Panc1 (cell line): ENCODE data around the gene C22orf15. TPM values are rescaled to one million over a fixed set of nuclear protein-coding genes. Genes with fewer than 3 reads are reported as not detected.
A peak's percentile ranks its signal among the peaks of the same experiment; 100 is the strongest.

Source experiments
- ATAC-seq: fragments of 200-7000 bp; cut with Tn5 transposase; 2 replicates; pipeline ENCODE4 v1.9.1; 2020; ENCODE audit warnings: mild to moderate bottlenecking, moderate library complexity
- Bru-seq: library from RNA; stranded (reverse); fragments of 400-500 nt; gene quantifications from one replicate; lab custom pipeline; 2021; lab: Mats Ljungman, UMichigan
- BruChase-seq, 2 experiments: library from RNA; stranded (reverse); fragments of 400-500 nt; gene quantifications; one replicate each; lab custom pipeline; 2021; lab: Mats Ljungman, UMichigan
- BruUV-seq: library from RNA; stranded (reverse); fragments of 400-500 nt; replicated peaks from 2 replicates; lab custom pipeline; 2021; lab: Mats Ljungman, UMichigan
- CTCF ChIA-PET: fragments of 300-600 bp; sonication (Branson Sonifier 250); formaldehyde crosslinking; loops from one replicate; lab custom pipeline; 2022; ENCODE audit warnings: antibody characterized with exemption; lab: Charles Lee
- POLR2A ChIA-PET: fragments of 300-600 bp; sonication (Branson Sonifier 250); formaldehyde crosslinking; loops from one replicate; lab custom pipeline; 2022; ENCODE audit warnings: antibody characterized with exemption; lab: Charles Lee
- DNase-seq: peaks from one replicate; pipeline ENCODE4 v3.0.0-alpha.2; 2010; ENCODE audit warnings: low read depth, low spot score
- H3K27ac ChIP-seq: 2 replicates; pipeline ENCODE4 v1.5.1; 2011; ENCODE audit warnings: mild to moderate bottlenecking, low read length, inconsistent platforms
- H3K27me3 ChIP-seq: fragments of 200-500 bp; sonication (Bioruptor generic); 2 replicates; pipeline ENCODE4 v1.6.0; 2014; ENCODE audit warnings: low read length, inconsistent platforms; ENCODE audit not compliant: control insufficient read depth, insufficient read depth
- H3K36me3 ChIP-seq: fragments of 200-500 bp; sonication (Bioruptor generic); 2 replicates; pipeline ENCODE4 v1.5.1; 2014; ENCODE audit warnings: inconsistent platforms, mild to moderate bottlenecking, low read length, moderate library complexity; ENCODE audit not compliant: control insufficient read depth, insufficient read depth
- H3K4me1 ChIP-seq: 2 replicates; pipeline ENCODE4 v1.5.1; 2011; ENCODE audit warnings: inconsistent platforms, mild to moderate bottlenecking, low read length, moderate library complexity; ENCODE audit not compliant: control insufficient read depth, insufficient read depth
- H3K4me3 ChIP-seq, 2 experiments: 2 replicates each; pipeline ENCODE4 v1.5.1; 2011 to 2012; ENCODE audit warnings: low read depth in 2 of 2, low read length in 2 of 2, mild to moderate bottlenecking in 2 of 2, inconsistent platforms in 1 of 2, moderate library complexity in 1 of 2
- H3K9me3 ChIP-seq: fragments of 200-500 bp; sonication (Bioruptor generic); 2 replicates; pipeline ENCODE4 v1.5.1; 2014; ENCODE audit warnings: low read depth, mild to moderate bottlenecking, inconsistent platforms, low read length, moderate library complexity; ENCODE audit not compliant: control insufficient read depth, insufficient read depth
- POLR2AphosphoS5 ChIP-seq: IDR thresholded peaks from 2 replicates; pipeline ENCODE4 v1.6.1; 2012; ENCODE audit warnings: mild to moderate bottlenecking, low read depth, low read length, moderate library complexity
- SIN3A ChIP-seq: IDR thresholded peaks from 2 replicates; pipeline ENCODE4 v1.6.1; 2012; ENCODE audit warnings: low read depth, mild to moderate bottlenecking, low read length, moderate library complexity, borderline replicate concordance; ENCODE audit not compliant: insufficient read depth
- TCF7L2 ChIP-seq: IDR thresholded peaks from 2 replicates; pipeline ENCODE4 v1.6.1; 2011; ENCODE audit warnings: mild to moderate bottlenecking, low read depth, low read length, inconsistent platforms
- in situ Hi-C: cut with HindIII; loops from 2 replicates; pipeline ENCODE4 v1.10.0; 2016; ENCODE audit warnings: low sequenced_read_pairs, low pct_unique_long_range_greater_than_20kb
- intact Hi-C: fragments of 100-400 bp; cut with micrococcal nuclease; formaldehyde crosslinking; loops from one replicate; pipeline ENCODE4 v1.10.0; 2022; ENCODE audit not compliant: unreplicated experiment
- long read RNA-seq: library from polyadenylated mRNA; unstranded; transcript quantifications from one replicate; pipeline ENCODE4 v2.0.0, GENCODE V29; 2021; ENCODE audit not compliant: unreplicated experiment
- polyA plus RNA-seq: library from polyadenylated mRNA; unstranded; fragments of >200 nt; gene quantifications from one replicate; pipeline ENCODE4 v1.2.1, GENCODE V29; 2012; ENCODE audit warnings: missing spikeins; ENCODE audit not compliant: insufficient read length
- total RNA-seq: library from RNA; stranded (reverse); gene quantifications from one replicate; pipeline ENCODE4 v1.2.1, GENCODE V29; 2021; ENCODE audit not compliant: unreplicated experiment
- TF ChIP-seq, protein P1 (sequence below), 2 experiments: IDR thresholded peaks; 2 replicates each; pipeline ENCODE4 v1.6.1; 2011 to 2012; ENCODE audit warnings: low read depth in 2 of 2, control low read depth in 1 of 2, low read length in 1 of 2, mild to moderate bottlenecking in 1 of 2, moderate library complexity in 1 of 2; ENCODE audit not compliant: insufficient read depth in 1 of 2
- TF ChIP-seq, protein P2 (sequence below): fragments of 450-650 bp; IDR thresholded peaks from 2 replicates; pipeline ENCODE4 v1.5.1; 2017; ENCODE audit warnings: mild to moderate bottlenecking

Gene C22orf15, protein sequence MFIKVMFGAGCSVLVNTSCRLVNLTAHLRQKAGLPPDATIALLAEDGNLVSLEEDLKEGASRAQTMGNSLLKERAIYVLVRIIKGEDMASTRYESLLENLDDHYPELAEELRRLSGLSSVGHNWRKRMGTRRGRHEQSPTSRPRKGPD
- total RNA-seq (not detected), Bru-seq, nascent RNA (not detected), BruChase-seq, experiment 1, labeled RNA remaining after a 2-hour chase (not detected), BruChase-seq, experiment 2, labeled RNA remaining after a 6-hour chase (not detected)
- not detected for polyA plus RNA-seq
- long read RNA-seq, result 0 reads

GRCh38 chr22:23762842-23763578, at the start of gene C22orf15:
TSS of gene C22orf15 (plus strand) at chr22:23762990. CDS start at chr22:23763307, 317 bp downstream.
- BruUV-seq, result no TSS peak
- Histone ChIP-seq H3K4me1 (0 out of 2 replicates have a peak, but pooled peaks cover 7% of the 10 kb centered on the region), H3K36me3 (no peaks in the 10 kb centered on the region; the same call in 1 of the 2 replicates), H3K27me3 (no peaks in the 10 kb centered on the region), H3K27ac (no peak within 1 kb of the TSS), H3K4me3 (no peak within 1 kb of the TSS), H3K9me3 (no peaks in the 10 kb centered on the region)
- no peak for TF ChIP-seq POLR2AphosphoS5
- TF ChIP-seq, protein P1, sequence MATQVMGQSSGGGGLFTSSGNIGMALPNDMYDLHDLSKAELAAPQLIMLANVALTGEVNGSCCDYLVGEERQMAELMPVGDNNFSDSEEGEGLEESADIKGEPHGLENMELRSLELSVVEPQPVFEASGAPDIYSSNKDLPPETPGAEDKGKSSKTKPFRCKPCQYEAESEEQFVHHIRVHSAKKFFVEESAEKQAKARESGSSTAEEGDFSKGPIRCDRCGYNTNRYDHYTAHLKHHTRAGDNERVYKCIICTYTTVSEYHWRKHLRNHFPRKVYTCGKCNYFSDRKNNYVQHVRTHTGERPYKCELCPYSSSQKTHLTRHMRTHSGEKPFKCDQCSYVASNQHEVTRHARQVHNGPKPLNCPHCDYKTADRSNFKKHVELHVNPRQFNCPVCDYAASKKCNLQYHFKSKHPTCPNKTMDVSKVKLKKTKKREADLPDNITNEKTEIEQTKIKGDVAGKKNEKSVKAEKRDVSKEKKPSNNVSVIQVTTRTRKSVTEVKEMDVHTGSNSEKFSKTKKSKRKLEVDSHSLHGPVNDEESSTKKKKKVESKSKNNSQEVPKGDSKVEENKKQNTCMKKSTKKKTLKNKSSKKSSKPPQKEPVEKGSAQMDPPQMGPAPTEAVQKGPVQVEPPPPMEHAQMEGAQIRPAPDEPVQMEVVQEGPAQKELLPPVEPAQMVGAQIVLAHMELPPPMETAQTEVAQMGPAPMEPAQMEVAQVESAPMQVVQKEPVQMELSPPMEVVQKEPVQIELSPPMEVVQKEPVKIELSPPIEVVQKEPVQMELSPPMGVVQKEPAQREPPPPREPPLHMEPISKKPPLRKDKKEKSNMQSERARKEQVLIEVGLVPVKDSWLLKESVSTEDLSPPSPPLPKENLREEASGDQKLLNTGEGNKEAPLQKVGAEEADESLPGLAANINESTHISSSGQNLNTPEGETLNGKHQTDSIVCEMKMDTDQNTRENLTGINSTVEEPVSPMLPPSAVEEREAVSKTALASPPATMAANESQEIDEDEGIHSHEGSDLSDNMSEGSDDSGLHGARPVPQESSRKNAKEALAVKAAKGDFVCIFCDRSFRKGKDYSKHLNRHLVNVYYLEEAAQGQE (IDR thresholded peaks at IDR 0.05; ENCODE audit: insufficient read depth in 1 of 2, low read depth in 2 of 2, low read length in 1 of 2), result no peak
- TF ChIP-seq TCF7L2, result no peak
- TF ChIP-seq SIN3A, result no peak
- TF ChIP-seq, protein P2, sequence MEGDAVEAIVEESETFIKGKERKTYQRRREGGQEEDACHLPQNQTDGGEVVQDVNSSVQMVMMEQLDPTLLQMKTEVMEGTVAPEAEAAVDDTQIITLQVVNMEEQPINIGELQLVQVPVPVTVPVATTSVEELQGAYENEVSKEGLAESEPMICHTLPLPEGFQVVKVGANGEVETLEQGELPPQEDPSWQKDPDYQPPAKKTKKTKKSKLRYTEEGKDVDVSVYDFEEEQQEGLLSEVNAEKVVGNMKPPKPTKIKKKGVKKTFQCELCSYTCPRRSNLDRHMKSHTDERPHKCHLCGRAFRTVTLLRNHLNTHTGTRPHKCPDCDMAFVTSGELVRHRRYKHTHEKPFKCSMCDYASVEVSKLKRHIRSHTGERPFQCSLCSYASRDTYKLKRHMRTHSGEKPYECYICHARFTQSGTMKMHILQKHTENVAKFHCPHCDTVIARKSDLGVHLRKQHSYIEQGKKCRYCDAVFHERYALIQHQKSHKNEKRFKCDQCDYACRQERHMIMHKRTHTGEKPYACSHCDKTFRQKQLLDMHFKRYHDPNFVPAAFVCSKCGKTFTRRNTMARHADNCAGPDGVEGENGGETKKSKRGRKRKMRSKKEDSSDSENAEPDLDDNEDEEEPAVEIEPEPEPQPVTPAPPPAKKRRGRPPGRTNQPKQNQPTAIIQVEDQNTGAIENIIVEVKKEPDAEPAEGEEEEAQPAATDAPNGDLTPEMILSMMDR, result no peak
- DNase-seq (no peak), ATAC-seq (peak; percentile 27; the same call in 1 of the 2 replicates)
- intact Hi-C loops (no loop called here), in situ Hi-C loops (no loop called here)
- CTCF ChIA-PET, result no interaction called here
- POLR2A ChIA-PET, result interaction anchor here (0.6 kb wide), 1 partner anchor 205 kb away, joined by 3 read pairs; no protein-coding TSS in a partner anchor

DNA sequence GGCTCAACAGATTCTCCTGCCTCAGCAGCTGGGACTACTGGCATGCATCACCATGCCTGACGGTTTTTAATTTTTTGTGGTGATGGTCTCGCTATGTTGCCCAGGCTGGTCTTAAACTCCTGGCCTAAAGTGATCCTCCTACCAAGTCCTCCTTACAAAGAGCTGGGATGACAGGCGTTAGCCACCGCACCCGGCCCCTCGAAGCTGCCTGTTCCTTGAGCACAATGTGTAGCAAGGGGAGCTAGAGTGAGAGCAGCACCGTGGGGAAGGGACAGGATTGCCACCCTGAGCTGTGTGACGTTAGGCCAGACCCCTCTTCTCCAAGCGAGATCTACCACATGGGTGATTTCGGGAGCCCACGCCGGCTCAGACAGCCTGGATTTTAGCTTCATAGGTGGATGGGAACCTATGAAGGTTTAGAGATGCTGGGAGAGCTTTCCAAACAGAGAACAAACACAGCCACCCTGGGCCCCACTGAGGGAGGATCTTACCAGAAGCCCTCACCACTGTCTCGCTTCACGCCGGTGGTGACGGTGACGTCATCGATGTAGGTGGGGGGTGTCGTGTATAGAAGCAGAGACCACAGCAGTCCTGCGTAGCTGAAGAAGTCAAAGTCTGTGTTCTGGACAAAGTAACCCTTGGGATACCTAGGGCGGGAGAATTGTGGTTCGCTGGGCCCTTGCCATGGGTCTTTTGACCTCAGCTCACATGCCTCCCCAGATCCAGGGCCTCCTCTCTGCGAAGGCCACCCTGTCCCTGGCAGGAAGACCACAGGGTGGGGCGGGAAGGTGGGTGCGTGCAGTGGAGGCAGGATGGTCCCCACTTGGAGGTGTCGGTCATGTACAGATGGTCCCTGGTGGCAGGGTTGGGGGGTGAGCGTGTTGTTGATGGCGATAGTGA, 48.8 kb upstream of the C22orf15 start:
- intact Hi-C loops, result no loop called here

More for the DNA sequence above, 48.8 kb upstream of the C22orf15 start:
- Histone ChIP-seq H3K4me1 (no peaks in the 10 kb centered on the region), H3K9me3 (no peaks in the 10 kb centered on the region), H3K36me3 (peaks cover 2% of the 10 kb centered on the region), H3K4me3 (no peak overlapping the region), H3K27me3 (no peaks in the 10 kb centered on the region), H3K27ac (no peak overlapping the region)
- no TSS peak for BruUV-seq
- ChIA-PET POLR2A (interaction anchor here (0.5 kb wide), 1 partner anchor 170 kb away, joined by 3 read pairs; no protein-coding TSS in a partner anchor), CTCF (no interaction called here)
- DNase-seq (no peak), ATAC-seq (no peak)
- no peak for TF ChIP-seq TCF7L2
- TF ChIP-seq POLR2AphosphoS5, result no peak
- TF ChIP-seq, protein P2, result no peak
- TF ChIP-seq SIN3A, result no peak
- TF ChIP-seq, protein P1 (IDR thresholded peaks at IDR 0.05; ENCODE audit: insufficient read depth in 1 of 2, low read depth in 2 of 2, low read length in 1 of 2), result no peak
- in situ Hi-C loops, result no loop called here
